HTERT RPE-1 (cell line): Measurements from ENCODE around the gene MLYCD.
"Not testable (repeated sequence)": the region's sequence is repeated elsewhere in the genome, so short reads cannot be mapped to it uniquely, and the experiment has no call there.

Source experiments
- in situ Hi-C: fragments of 300-500 bp; cut with MboI; formaldehyde crosslinking; loops from 4 replicates; pipeline ENCODE4 v1.14.3; 2020; ENCODE audit warnings: low sequenced_read_pairs

The MLYCD gene

GRCh38 chr16:83939266-83939855, 40.4 kb downstream of the MLYCD start:
- in situ Hi-C loops, result no loop called here

GRCh38 chr16:83940119-83940518, 41.2 kb downstream of the MLYCD start:
- in situ Hi-C loops, result no loop called here

GRCh38 chr16:83940630-83941378, 41.9 kb downstream of the MLYCD start:
- in situ Hi-C loops, result no loop called here

- in situ Hi-C loops, result not testable (repeated sequence)
Measured at GRCh38 chr16:83941546-83941945, 42.6 kb downstream of the MLYCD start.

GRCh38 chr16:83942074-83942473, 43.2 kb downstream of the MLYCD start:
- in situ Hi-C loops, result no loop called here

GRCh38 chr16:83942815-83943515, 44.0 kb downstream of the MLYCD start:
- in situ Hi-C loops, result no loop called here

GRCh38 chr16:83943516-83944050, 44.7 kb downstream of the MLYCD start:
- in situ Hi-C loops, result no loop called here

GRCh38 chr16:83945587-83945986, 46.7 kb downstream of the MLYCD start:
- in situ Hi-C loops, result no loop called here

GRCh38 chr16:83946154-83946780, 47.4 kb downstream of the MLYCD start:
- in situ Hi-C loops, result no loop called here

GRCh38 chr16:83946781-83947566, 48.1 kb downstream of the MLYCD start:
- in situ Hi-C loops, result no loop called here

- in situ Hi-C loops, result no loop called here
Measured at GRCh38 chr16:83947642-83948234, 48.8 kb downstream of the MLYCD start.

GRCh38 chr16:83948914-83949723, 50.2 kb downstream of the MLYCD start:
- in situ Hi-C loops, result no loop called here

- in situ Hi-C loops, result loop anchor here (25.0 kb wide), 1 partner anchor 113 kb away; no protein-coding TSS in a partner anchor
Measured at GRCh38 chr16:83949724-83950001, 50.7 kb downstream of the MLYCD start.

GRCh38 chr16:83950862-83951399, 52.0 kb downstream of the MLYCD start:
- in situ Hi-C loops, result loop anchor here (25.0 kb wide), 1 partner anchor 111 kb away; no protein-coding TSS in a partner anchor

- in situ Hi-C loops, result loop anchor here (25.0 kb wide), 1 partner anchor 111 kb away; no protein-coding TSS in a partner anchor
Measured at GRCh38 chr16:83951544-83951943, 52.6 kb downstream of the MLYCD start.

GRCh38 chr16:83952587-83952939, 53.6 kb downstream of the MLYCD start:
- in situ Hi-C loops, result loop anchor here (25.0 kb wide), 1 partner anchor 110 kb away; no protein-coding TSS in a partner anchor

GRCh38 chr16:83952940-83953795, 54.3 kb downstream of the MLYCD start, which contains the start of gene OSGIN1:
TSS of gene OSGIN1 (plus strand) at chr16:83953240. CDS start at chr16:83957672, 4,432 bp downstream.
- in situ Hi-C loops, result loop anchor here (25.0 kb wide), 1 partner anchor 109 kb away; no protein-coding TSS in a partner anchor
